ENCODE results near the gene DDC.

The DDC gene

DNA sequence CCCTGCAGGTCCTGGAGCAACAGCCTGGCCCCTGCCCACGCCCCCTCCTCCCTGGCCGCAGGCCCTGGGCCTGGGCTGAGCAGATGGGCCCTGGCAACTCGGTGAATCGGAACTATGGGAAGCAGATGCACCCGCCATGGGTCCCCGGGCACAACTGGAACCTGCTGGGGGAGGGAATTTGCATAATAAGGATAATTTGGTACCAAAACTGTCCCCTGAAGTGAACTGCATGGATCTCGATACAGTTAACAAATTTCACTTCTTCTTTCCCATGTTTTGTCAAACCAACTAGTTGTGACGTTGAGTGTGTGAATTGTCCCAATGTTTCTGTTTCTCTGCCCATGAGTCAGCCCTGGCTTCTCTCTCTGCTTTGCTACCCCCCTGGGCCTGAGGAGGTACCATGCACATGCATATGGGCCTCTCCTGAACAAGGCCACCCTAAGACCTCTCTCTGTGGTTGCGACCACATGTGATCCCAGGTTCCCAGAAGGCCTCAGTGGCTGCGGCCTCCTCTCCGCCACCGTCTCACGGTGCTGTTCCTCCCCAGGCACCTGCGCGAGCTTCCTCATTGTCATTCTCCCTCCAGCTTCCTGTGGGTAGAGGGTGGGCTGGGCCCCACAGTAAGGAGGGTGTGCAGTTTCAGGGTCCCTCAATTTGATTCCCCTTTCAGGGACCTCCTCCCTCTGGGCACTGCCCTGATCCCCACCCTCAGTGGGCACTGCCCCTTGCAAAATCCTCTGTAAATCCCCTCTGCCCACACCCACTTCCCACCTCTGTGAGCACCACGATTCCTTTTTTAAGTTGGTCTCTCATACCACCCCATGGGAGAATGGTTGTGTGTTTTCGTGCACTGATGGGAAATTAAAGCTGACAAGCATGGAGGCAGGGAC, 155.1 kb downstream of the DDC start:
- in situ Hi-C loops (cut with HindIII; ENCODE audit: low pct_unique_long_range_greater_than_20kb, low sequenced_read_pairs), result no loop called here
- TF ChIP-seq JUND (IDR thresholded peaks at IDR 0.05; ENCODE audit: low read depth), result no peak
- DNase-seq (ENCODE audit: low read depth in 1 of 2, low spot score in 1 of 2), result no peak

Data from T47D (cell line).